ENCODE data around the gene PCYOX1L.

The PCYOX1L gene

GRCh38 chr5:149367972-149368645 lies 10.3 kb downstream of the PCYOX1L start:
- no peak for DNase-seq (ENCODE audit: low spot score)

- no peak for DNase-seq (ENCODE audit: low spot score)
Observed at GRCh38 chr5:149370878-149371277, 13.0 kb downstream of the PCYOX1L start.

- DNase-seq (ENCODE audit: low spot score) = peak; percentile 61
Observed at GRCh38 chr5:149371296-149371962, 13.6 kb downstream of the PCYOX1L start.

GRCh38 chr5:149372076-149372795 lies 14.4 kb downstream of the PCYOX1L start:
- DNase-seq (ENCODE audit: low spot score) = no peak

- no peak for DNase-seq (ENCODE audit: low spot score)
Observed at GRCh38 chr5:149372932-149373331, 15.1 kb downstream of the PCYOX1L start.

- DNase-seq (ENCODE audit: low spot score) = no peak
Observed at GRCh38 chr5:149374303-149374702, 16.5 kb downstream of the PCYOX1L start.

GRCh38 chr5:149374801-149375200 lies 17.0 kb downstream of the PCYOX1L start:
- no peak for DNase-seq (ENCODE audit: low spot score)

GRCh38 chr5:149375434-149375833 lies 17.6 kb downstream of the PCYOX1L start:
- DNase-seq (ENCODE audit: low spot score) = no peak

- no peak for DNase-seq (ENCODE audit: low spot score)
Observed at GRCh38 chr5:149376104-149376503, 18.3 kb downstream of the PCYOX1L start.

GRCh38 chr5:149376711-149377447 lies 19.0 kb downstream of the PCYOX1L start:
- DNase-seq (ENCODE audit: low spot score) = no peak

GRCh38 chr5:149378241-149378820 lies 20.5 kb downstream of the PCYOX1L start:
- DNase-seq (ENCODE audit: low spot score) = no peak

GRCh38 chr5:149379177-149379761 lies 21.4 kb downstream of the PCYOX1L start, which contains the start of gene IL17B:
IL17B (minus strand) TSS chr5:149379292; CDS start chr5:149379225, 67 bp downstream.
- no peak for DNase-seq (ENCODE audit: low spot score)

- no peak for DNase-seq (ENCODE audit: low spot score)
Observed at GRCh38 chr5:149379818-149380374, 22.1 kb downstream of the PCYOX1L start.

- no peak for DNase-seq (ENCODE audit: low spot score)
Observed at GRCh38 chr5:149380466-149381121, 22.7 kb downstream of the PCYOX1L start.

- no peak for DNase-seq (ENCODE audit: low spot score)
Observed at GRCh38 chr5:149381261-149381985, 23.6 kb downstream of the PCYOX1L start.

GRCh38 chr5:149381986-149382338 lies 24.1 kb downstream of the PCYOX1L start:
- peak; percentile 60 for DNase-seq (ENCODE audit: low spot score)

GRCh38 chr5:149382517-149383220 lies 24.8 kb downstream of the PCYOX1L start:
- no peak for DNase-seq (ENCODE audit: low spot score)

GRCh38 chr5:149383399-149383798 lies 25.6 kb downstream of the PCYOX1L start:
- no peak for DNase-seq (ENCODE audit: low spot score)

GRCh38 chr5:149386166-149386565 lies 28.3 kb downstream of the PCYOX1L start:
- DNase-seq (ENCODE audit: low spot score) = no peak

All from cerebellar cortex (tissue), 1 donor.